K562 (cell line): Measurements from ENCODE around the gene USHBP1. TPM values are rescaled to one million over a fixed set of nuclear protein-coding genes. Genes with fewer than 3 reads are reported as not detected.
A peak's percentile ranks its signal among the peaks of the same experiment; 100 is the strongest.

Experiments used
- ATAC-seq: fragments of 200-7000 bp; cut with Tn5 transposase; 3 replicates; pipeline ENCODE4 v1.9.1; 2020; ENCODE audit warnings: moderate library complexity
- BruUV-seq: library from RNA; stranded (reverse); fragments of 400-500 nt; replicated peaks from 2 replicates; lab custom pipeline; 2021; lab: Mats Ljungman, UMichigan
- CTCF ChIA-PET: fragments of 300-600 bp; formaldehyde crosslinking; extraction: SDS; loops from one replicate; lab custom pipeline; 2021; ENCODE audit warnings: low intra/inter-chr PET ratio; lab: Yijun Ruan, JAX
- POLR2A ChIA-PET: fragments of 300-600, 350-650 bp; sonication (Branson Sonifier 250); formaldehyde crosslinking; extraction: SDS; loops from one replicate; lab custom pipeline; 2021; ENCODE audit warnings: antibody characterized with exemption, inconsistent platforms; lab: Yijun Ruan, JAX
- DNase-seq, 4 experiments: peaks; one replicate each; pipeline versions ENCODE4 v3.0.0 to v3.0.0-alpha.2; 2011 to 2018; ENCODE audit warnings: low spot score in 3 of 4, mixed read lengths in 3 of 4; ENCODE audit errors: extremely low read depth in 1 of 4
- FAIRE-seq: peaks from 2 replicates; lab custom pipeline; 2011; peaks lifted over from hg19 to GRCh38; lab: Jason Lieb, UNC
- H2AFZ ChIP-seq: 2 replicates; pipeline ENCODE4 v1.6.0; 2011; ENCODE audit warnings: low read depth, low read length, control low read depth, inconsistent platforms
- H3K27ac ChIP-seq: fragments of 200-600 bp; 3 replicates; pipeline ENCODE4 v1.8.0; 2011; ENCODE audit warnings: low read depth, mild to moderate bottlenecking, control low read depth, inconsistent platforms, low read length, moderate library complexity, mixed read lengths; ENCODE audit errors: extremely low read depth
- H3K27me3 ChIP-seq, 2 experiments: fragments of 300-600 bp in 1 of 2; 2 replicates in 1 of 2; 3 replicates in 1 of 2; pipeline versions ENCODE4 v1.6.0 to v1.8.0; 2011; ENCODE audit warnings: inconsistent platforms in 2 of 2, low read length in 2 of 2, mild to moderate bottlenecking in 1 of 2, mixed read lengths in 1 of 2, moderate library complexity in 1 of 2; ENCODE audit not compliant: control insufficient read depth in 2 of 2, insufficient read depth in 2 of 2
- H3K36me3 ChIP-seq: fragments of 300-600 bp; 3 replicates; pipeline ENCODE4 v1.8.0; 2011; ENCODE audit warnings: mild to moderate bottlenecking, low read length, inconsistent platforms; ENCODE audit not compliant: control insufficient read depth, insufficient read depth
- H3K4me1 ChIP-seq, 2 experiments: fragments of 200-600 bp in 1 of 2; replicated peaks in 1 of 2; 2 replicates in 1 of 2; 3 replicates in 1 of 2; pipeline versions ENCODE4 v1.5.1 to v1.8.0; 2011; ENCODE audit warnings: inconsistent platforms in 2 of 2, low read length in 2 of 2, mild to moderate bottlenecking in 1 of 2, mixed read lengths in 1 of 2, moderate library complexity in 1 of 2; ENCODE audit not compliant: control insufficient read depth in 2 of 2, insufficient read depth in 2 of 2
- H3K4me2 ChIP-seq: 2 replicates; pipeline ENCODE4 v1.6.1; 2011; ENCODE audit warnings: low read length, control low read depth, inconsistent platforms, mixed read lengths; ENCODE audit not compliant: insufficient read depth
- H3K4me3 ChIP-seq: fragments of 200-600 bp; sonication (generic), shearing (Covaris generic); 2 replicates; pipeline ENCODE4 v1.5.1; 2016; ENCODE audit warnings: control low read depth, inconsistent platforms
- H3K79me2 ChIP-seq: fragments of 200-600 bp; 3 replicates; pipeline ENCODE4 v1.8.0; 2011; ENCODE audit warnings: low read length, inconsistent platforms; ENCODE audit not compliant: control insufficient read depth, insufficient read depth
- H3K9ac ChIP-seq, 2 experiments: 2 replicates each; pipeline versions ENCODE4 v1.6.0 to v1.6.1; 2011; ENCODE audit warnings: low read depth in 2 of 2, low read length in 2 of 2, control low read depth in 1 of 2, inconsistent platforms in 1 of 2, mild to moderate bottlenecking in 1 of 2, mixed read lengths in 1 of 2; ENCODE audit not compliant: insufficient read depth in 1 of 2
- H3K9me1 ChIP-seq: one replicate; pipeline ENCODE4 v1.6.0; 2011; ENCODE audit warnings: inconsistent platforms, mild to moderate bottlenecking, low read length, moderate library complexity; ENCODE audit not compliant: control insufficient read depth, insufficient read depth
- H3K9me3 ChIP-seq: replicated peaks from 2 replicates; pipeline ENCODE4 v1.5.1; 2011; ENCODE audit warnings: low read depth, low read length, inconsistent platforms; ENCODE audit not compliant: control insufficient read depth, insufficient read depth
- H4K20me1 ChIP-seq: replicated peaks from 2 replicates; pipeline ENCODE4 v1.6.1; 2011; ENCODE audit warnings: low read length, inconsistent platforms, mixed read lengths; ENCODE audit not compliant: control insufficient read depth, insufficient read depth
- ATF3 ChIP-seq, 2 experiments: fragments of 450-650 bp in 1 of 2; sonication (generic) in 1 of 2; formaldehyde crosslinking in 1 of 2; IDR thresholded peaks in 1 of 2; conservative IDR thresholded peaks in 1 of 2; 2 replicates each; pipeline versions ENCODE4 v1.6.1 to v1.8.1; 2016 to 2023; ENCODE audit warnings: mild to moderate bottlenecking in 2 of 2, moderate library complexity in 2 of 2, inconsistent platforms in 1 of 2, missing genetic modification reagents in 1 of 2
- CSDE1 ChIP-seq, 2 experiments: fragments of 450-650 bp; IDR thresholded peaks; 2 replicates each; pipeline ENCODE4 v1.6.1; 2016; ENCODE audit warnings: mild to moderate bottlenecking in 1 of 2
- DPF2 ChIP-seq: fragments of 450-650 bp; IDR thresholded peaks from 2 replicates; pipeline ENCODE4 v1.6.1; 2016
- ETV1 ChIP-seq: fragments of 450-650 bp; conservative IDR thresholded peaks from 2 replicates; pipeline ENCODE4 v1.6.1; 2016; ENCODE audit warnings: missing genetic modification characterization, control low read depth, low read depth, missing compliant biosample characterization
- FOS ChIP-seq: IDR thresholded peaks from 3 replicates; pipeline ENCODE4 v1.6.1; 2011; ENCODE audit not compliant: insufficient read length; ENCODE audit errors: extremely low read depth
- FOSL1 ChIP-seq: fragments of 200-800 bp; sonication (Bioruptor generic); conservative IDR thresholded peaks from 2 replicates; pipeline ENCODE4 v1.6.1; 2016; ENCODE audit warnings: missing genetic modification characterization, missing compliant biosample characterization
- FOXK1 ChIP-seq: sonication (generic); formaldehyde crosslinking; IDR thresholded peaks from 2 replicates; pipeline ENCODE4 v1.8.0; 2022; ENCODE audit warnings: missing genetic modification reagents, mild to moderate bottlenecking, borderline replicate concordance
- HCFC1 ChIP-seq: IDR thresholded peaks from 2 replicates; pipeline ENCODE4 v1.6.1; 2012; ENCODE audit warnings: low read depth, low read length, improper control_type of control experiment
- JUND ChIP-seq, 2 experiments: IDR thresholded peaks; 2 replicates in 1 of 2; 3 replicates in 1 of 2; pipeline ENCODE4 v1.6.1; 2011; ENCODE audit warnings: borderline replicate concordance in 2 of 2, low read depth in 2 of 2, low read length in 2 of 2, improper control_type of control experiment in 1 of 2, missing biosample characterization in 1 of 2, missing genetic modification characterization in 1 of 2, missing genetic modification reagents in 1 of 2
- KDM4B ChIP-seq, 2 experiments: fragments of 450-650 bp in 1 of 2; sonication (generic) in 1 of 2; IDR thresholded peaks; 2 replicates each; pipeline ENCODE4 v1.6.1; 2016 to 2017; ENCODE audit warnings: borderline replicate concordance in 2 of 2, antibody characterized with exemption in 1 of 2, low read depth in 1 of 2, mild to moderate bottlenecking in 1 of 2
- NR2C1 ChIP-seq, 2 experiments: fragments of 450-650 bp; IDR thresholded peaks; 2 replicates each; pipeline ENCODE4 v1.6.1; 2017; ENCODE audit warnings: mild to moderate bottlenecking in 2 of 2, antibody characterized with exemption in 1 of 2, inconsistent platforms in 1 of 2, missing compliant biosample characterization in 1 of 2, missing genetic modification characterization in 1 of 2
- NR2C2 ChIP-seq, 2 experiments: fragments of 200-800 bp in 1 of 2; sonication (Bioruptor generic) in 1 of 2; sonication (generic) in 1 of 2; formaldehyde crosslinking in 1 of 2; IDR thresholded peaks; 2 replicates each; pipeline versions ENCODE4 v1.6.1 to v1.8.0; 2016 to 2022; ENCODE audit warnings: mild to moderate bottlenecking in 1 of 2, missing compliant biosample characterization in 1 of 2, missing genetic modification characterization in 1 of 2, missing genetic modification reagents in 1 of 2
- PCBP1 ChIP-seq: fragments of 200-400 bp; formaldehyde crosslinking; IDR thresholded peaks from 2 replicates; pipeline ENCODE4 v1.6.1; 2018; ENCODE audit warnings: mild to moderate bottlenecking, low read depth, low read length; ENCODE audit not compliant: poor library complexity, severe bottlenecking
- TAL1 ChIP-seq: fragments of 450-650 bp; IDR thresholded peaks from 2 replicates; pipeline ENCODE4 v1.6.1; 2016; ENCODE audit warnings: mild to moderate bottlenecking
- TBP ChIP-seq: optimal IDR thresholded peaks from 2 replicates; pipeline ENCODE3; 2011; ENCODE audit warnings: low read depth, low read length, improper control_type of control experiment
- XRCC3 ChIP-seq: fragments of 450-650 bp; IDR thresholded peaks from 2 replicates; pipeline ENCODE4 v1.6.1; 2017; ENCODE audit warnings: mild to moderate bottlenecking, moderate library complexity
- ZNF134 ChIP-seq: fragments of 250-450 bp; sonication (Bioruptor Pico); conservative IDR thresholded peaks from 2 replicates; pipeline ENCODE4 v1.4.0; 2020
- ZNF764 ChIP-seq: fragments of 250-450 bp; sonication (Bioruptor Pico); IDR thresholded peaks from 2 replicates; pipeline ENCODE4 v1.4.0; 2020; ENCODE audit warnings: low read depth, mild to moderate bottlenecking, moderate library complexity
- WGBS: fragments of 100-300 bp; shearing (Covaris generic); methylation state at CpG from one replicate; pipeline ENCODE4 v1.1.6; 2016; ENCODE audit warnings: low coverage, mixed read lengths; ENCODE audit not compliant: insufficient coverage; ENCODE audit errors: missing lambda C conversion rate; 5-methylcytosine and 5-hydroxymethylcytosine counted together
- in situ Hi-C: fragments of 300-500 bp; cut with MboI; formaldehyde crosslinking; loops from 4 replicates; pipeline ENCODE4 v1.15.0; 2018; ENCODE audit warnings: inconsistent platforms, mixed read lengths
- intact Hi-C: fragments of 100-400 bp; cut with micrococcal nuclease; formaldehyde crosslinking; loops from 2 replicates; pipeline ENCODE4 v1.14.2; 2022
- polyA plus RNA-seq, 8 experiments: library from polyadenylated mRNA; depleted of rRNA in 4 of 8; stranded (reverse) in 5 of 8; unstranded in 3 of 8; fragments of >200 nt; fragmentation: Nextera tagmentation in 2 of 8; fragmentation: Illumina TruSeq in 1 of 8; extraction: Ambion mirVana in 2 of 8; extraction: Trizol in 1 of 8; gene quantifications; 2 replicates each; pipeline versions ENCODE4 v1.2.1 to v1.2.3, GENCODE V29; 2011 to 2014; ENCODE audit warnings: inconsistent platforms in 1 of 8, missing spikeins in 1 of 8
- total RNA-seq, 7 experiments: library from RNA; depleted of rRNA in 6 of 7; stranded (reverse); fragments of >200 nt in 6 of 7; fragmentation: Illumina TruSeq in 2 of 7; extraction: Trizol in 2 of 7; gene quantifications; 2 replicates each; pipeline versions ENCODE4 v1.2.1 to v1.2.3, GENCODE V29; 2011 to 2021; ENCODE audit warnings: low replicate concordance in 1 of 7
- TF ChIP-seq, protein P1 (sequence below), 3 experiments: IDR thresholded peaks in 2 of 3; conservative IDR thresholded peaks in 1 of 3; 2 replicates each; pipeline ENCODE4 v1.5.1; 2011 to 2012; ENCODE audit warnings: low read length in 3 of 3, mild to moderate bottlenecking in 3 of 3, control low read depth in 2 of 3, improper control_type of control experiment in 1 of 3, inconsistent platforms in 1 of 3, low read depth in 1 of 3, mixed read lengths in 1 of 3, moderate library complexity in 1 of 3; ENCODE audit not compliant: insufficient read depth in 2 of 3

USHBP1 gene
- total and polyA plus RNA-seq, 9 of the 15 experiments (the other 6 are each of a cell fraction or from before 2014, with no cell fraction given), result 0.03 to 0.10 (median 0.05) TPM; not detected in 5

DNA sequence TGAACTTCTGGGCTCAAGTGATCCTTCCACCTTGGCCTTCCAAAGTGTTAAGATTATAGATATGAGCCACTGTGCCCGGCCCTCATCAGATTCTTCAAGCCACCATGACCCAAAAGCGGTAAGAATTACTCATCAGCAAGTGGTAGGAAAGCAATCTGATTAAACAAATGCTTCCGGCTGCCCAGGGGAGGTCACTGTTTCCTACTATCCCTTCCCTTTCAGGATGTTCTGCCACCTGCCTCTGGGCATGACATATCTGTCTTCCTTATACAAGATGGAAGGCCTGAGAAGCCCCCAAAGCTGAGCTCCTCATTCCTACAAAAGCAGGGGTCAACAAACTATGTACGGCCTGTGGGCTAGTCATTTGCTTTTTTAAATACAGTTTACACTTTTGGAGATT lies 31.7 kb upstream of the USHBP1 start:
- POLR2A ChIA-PET, result interaction anchor here (1.4 kb wide), 1 partner anchor 13 kb away, joined by 6 read pairs; the partner anchor contains the start of gene DDA1
- Histone ChIP-seq H2AFZ (no peak overlapping the region), H3K9me1 (peaks cover 7% of the 10 kb centered on the region), H3K27ac (no peak overlapping the region), H3K9ac (no peak overlapping the region), H4K20me1 (no peaks in the 10 kb centered on the region), H3K9me3 (peaks cover 3% of the 10 kb centered on the region), H3K4me2 (no peak overlapping the region), H3K4me3 (no peak overlapping the region), H3K36me3 (peaks cover 24% of the 10 kb centered on the region), H3K27me3 (no peaks in the 10 kb centered on the region), H3K4me1 (peaks cover 12 to 40% of the 10 kb centered on the region in 2 experiments; a peak in 4 of 5 replicates), H3K79me2 (peaks cover 12% of the 10 kb centered on the region)
- DNase-seq (no peak), ATAC-seq (no peak), FAIRE-seq (no peak)
- intact Hi-C loops, result no loop called here
- in situ Hi-C loops, result no loop called here
- CTCF ChIA-PET, result no interaction called here
- 25% methylated on average over 4 of the region's 4 CpGs for WGBS
- no TSS peak for BruUV-seq
- TF ChIP-seq JUND (IDR thresholded peaks at IDR 0.05; ENCODE audit: borderline replicate concordance, low read depth, low read length), result peak; percentile 63; the same call in 1 of the 2 replicates
- TF ChIP-seq JUND (tag; IDR thresholded peaks at IDR 0.05; ENCODE audit: borderline replicate concordance, low read depth, low read length), result no peak
- peak; percentile 37; the same call in 1 of the 2 replicates for TF ChIP-seq DPF2
- TF ChIP-seq, protein P1, sequence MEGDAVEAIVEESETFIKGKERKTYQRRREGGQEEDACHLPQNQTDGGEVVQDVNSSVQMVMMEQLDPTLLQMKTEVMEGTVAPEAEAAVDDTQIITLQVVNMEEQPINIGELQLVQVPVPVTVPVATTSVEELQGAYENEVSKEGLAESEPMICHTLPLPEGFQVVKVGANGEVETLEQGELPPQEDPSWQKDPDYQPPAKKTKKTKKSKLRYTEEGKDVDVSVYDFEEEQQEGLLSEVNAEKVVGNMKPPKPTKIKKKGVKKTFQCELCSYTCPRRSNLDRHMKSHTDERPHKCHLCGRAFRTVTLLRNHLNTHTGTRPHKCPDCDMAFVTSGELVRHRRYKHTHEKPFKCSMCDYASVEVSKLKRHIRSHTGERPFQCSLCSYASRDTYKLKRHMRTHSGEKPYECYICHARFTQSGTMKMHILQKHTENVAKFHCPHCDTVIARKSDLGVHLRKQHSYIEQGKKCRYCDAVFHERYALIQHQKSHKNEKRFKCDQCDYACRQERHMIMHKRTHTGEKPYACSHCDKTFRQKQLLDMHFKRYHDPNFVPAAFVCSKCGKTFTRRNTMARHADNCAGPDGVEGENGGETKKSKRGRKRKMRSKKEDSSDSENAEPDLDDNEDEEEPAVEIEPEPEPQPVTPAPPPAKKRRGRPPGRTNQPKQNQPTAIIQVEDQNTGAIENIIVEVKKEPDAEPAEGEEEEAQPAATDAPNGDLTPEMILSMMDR (IDR thresholded peaks at IDR 0.05 in 2 of 3, conservative IDR thresholded peaks at IDR 0.05 in 1 of 3; ENCODE audit: insufficient read depth in 2 of 3, low read depth in 1 of 3, low read length in 3 of 3), result peak in 2 of 3 experiments; percentile 22 to 40; a peak in 3 of 6 replicates
- TF ChIP-seq FOSL1 (tag), result peak; percentile 89
- TF ChIP-seq TAL1, result no peak
- TF ChIP-seq PCBP1, result no peak
- peak; percentile 57; the same call in 1 of the 2 replicates for TF ChIP-seq ATF3 (IDR thresholded peaks at IDR 0.05)
- TF ChIP-seq ATF3 (CRISPR knock-in tag; conservative IDR thresholded peaks at IDR 0.05), result no peak
- peak; percentile 27; the same call in 1 of the 2 replicates for TF ChIP-seq NR2C1 (IDR thresholded peaks at IDR 0.05)
- TF ChIP-seq NR2C1 (tag; IDR thresholded peaks at IDR 0.05), result peak; percentile 76
- TF ChIP-seq ZNF764, result 0 out of 2 replicates have a peak, but pooled peaks have one; percentile 48
- 0 out of 2 replicates have a peak, but pooled peaks have one; percentile 18 for TF ChIP-seq ETV1 (tag)
- no peak for TF ChIP-seq CSDE1 (IDR thresholded peaks at IDR 0.05)
- 0 out of 2 replicates have a peak, but pooled peaks have one; percentile 7 for TF ChIP-seq ZNF134
- no peak for TF ChIP-seq KDM4B (IDR thresholded peaks at IDR 0.05; ENCODE audit: borderline replicate concordance in 2 of 2, low read depth in 1 of 2)
- TF ChIP-seq XRCC3, result no peak
- no peak for TF ChIP-seq HCFC1
- no peak for TF ChIP-seq FOS
- TF ChIP-seq NR2C2 (CRISPR knock-in tag; IDR thresholded peaks at IDR 0.05), result no peak
- TF ChIP-seq NR2C2 (tag; IDR thresholded peaks at IDR 0.05), result peak; percentile 80
- no peak for TF ChIP-seq TBP
- TF ChIP-seq FOXK1 (CRISPR knock-in tag), result no peak
